Stomach (tissue), 4 donors: ENCODE results near the gene BRI3.

ENCODE experiments used
- EP300 ChIP-seq: sonication (generic); formaldehyde crosslinking; IDR thresholded peaks from one replicate; pipeline ENCODE4 v1.6.1; 2017; ENCODE audit warnings: antibody characterized with exemption
- TF ChIP-seq, protein P1 (sequence below), 7 experiments: fragments of 450-650 bp in 4 of 7; fragments of 200-600 bp in 3 of 7; sonication (generic) in 3 of 7; IDR thresholded peaks; one replicate each; pipeline ENCODE4 v1.5.1; 2016 to 2019; ENCODE audit warnings: antibody characterized with exemption in 7 of 7, control low read depth in 2 of 7, mild to moderate bottlenecking in 1 of 7

DNA sequence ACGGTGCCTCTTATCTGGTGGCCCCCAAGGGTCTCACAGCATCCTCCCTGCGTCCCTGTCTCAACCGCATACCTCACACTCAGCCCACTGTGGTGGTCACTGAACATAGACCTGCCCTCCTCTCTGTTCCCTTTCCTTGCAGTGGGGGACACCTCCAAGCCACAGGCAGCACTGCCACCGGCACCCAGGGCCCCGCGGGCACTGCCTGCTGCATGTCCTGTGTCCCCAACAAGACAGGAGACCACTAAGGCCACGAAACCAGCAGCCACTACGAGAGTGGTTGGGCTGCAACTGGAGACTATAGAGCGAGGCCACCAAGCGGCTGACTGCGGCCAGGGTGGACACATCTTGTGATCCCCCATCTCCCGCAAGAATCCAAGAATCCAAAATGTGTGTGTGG lies 15.3 kb downstream of the BRI3 start:
- TF ChIP-seq, protein P1, sequence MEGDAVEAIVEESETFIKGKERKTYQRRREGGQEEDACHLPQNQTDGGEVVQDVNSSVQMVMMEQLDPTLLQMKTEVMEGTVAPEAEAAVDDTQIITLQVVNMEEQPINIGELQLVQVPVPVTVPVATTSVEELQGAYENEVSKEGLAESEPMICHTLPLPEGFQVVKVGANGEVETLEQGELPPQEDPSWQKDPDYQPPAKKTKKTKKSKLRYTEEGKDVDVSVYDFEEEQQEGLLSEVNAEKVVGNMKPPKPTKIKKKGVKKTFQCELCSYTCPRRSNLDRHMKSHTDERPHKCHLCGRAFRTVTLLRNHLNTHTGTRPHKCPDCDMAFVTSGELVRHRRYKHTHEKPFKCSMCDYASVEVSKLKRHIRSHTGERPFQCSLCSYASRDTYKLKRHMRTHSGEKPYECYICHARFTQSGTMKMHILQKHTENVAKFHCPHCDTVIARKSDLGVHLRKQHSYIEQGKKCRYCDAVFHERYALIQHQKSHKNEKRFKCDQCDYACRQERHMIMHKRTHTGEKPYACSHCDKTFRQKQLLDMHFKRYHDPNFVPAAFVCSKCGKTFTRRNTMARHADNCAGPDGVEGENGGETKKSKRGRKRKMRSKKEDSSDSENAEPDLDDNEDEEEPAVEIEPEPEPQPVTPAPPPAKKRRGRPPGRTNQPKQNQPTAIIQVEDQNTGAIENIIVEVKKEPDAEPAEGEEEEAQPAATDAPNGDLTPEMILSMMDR (IDR thresholded peaks at IDR 0.05) = no peak
- no peak for TF ChIP-seq EP300
